Kidney tubule cell (primary cell): ENCODE data around the gene KPRP.

ENCODE experiments used
- DNase-seq: peaks from one replicate; pipeline ENCODE4 v3.0.0-alpha.2; 2018; ENCODE audit warnings: low spot score

KPRP gene

DNA sequence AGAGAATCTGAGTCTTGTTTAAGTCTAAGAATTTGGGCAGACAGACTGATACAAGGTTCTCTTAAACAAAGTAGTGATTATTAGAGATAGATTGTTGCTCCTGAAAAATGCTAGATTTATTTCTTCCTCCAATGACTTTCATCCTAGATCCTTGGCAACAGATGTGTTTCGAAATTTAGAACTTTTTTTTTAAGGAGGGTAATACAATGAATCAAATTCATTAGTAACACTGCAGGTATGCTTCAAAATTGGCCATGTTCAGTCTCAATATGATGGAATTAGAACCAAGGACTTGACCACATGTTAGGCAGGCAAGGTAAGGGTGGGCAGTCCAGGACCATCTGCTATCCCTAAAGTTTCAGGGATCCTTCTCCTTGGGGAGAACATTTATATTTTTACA, 12.6 kb downstream of the KPRP start:
- no peak for DNase-seq

DNA sequence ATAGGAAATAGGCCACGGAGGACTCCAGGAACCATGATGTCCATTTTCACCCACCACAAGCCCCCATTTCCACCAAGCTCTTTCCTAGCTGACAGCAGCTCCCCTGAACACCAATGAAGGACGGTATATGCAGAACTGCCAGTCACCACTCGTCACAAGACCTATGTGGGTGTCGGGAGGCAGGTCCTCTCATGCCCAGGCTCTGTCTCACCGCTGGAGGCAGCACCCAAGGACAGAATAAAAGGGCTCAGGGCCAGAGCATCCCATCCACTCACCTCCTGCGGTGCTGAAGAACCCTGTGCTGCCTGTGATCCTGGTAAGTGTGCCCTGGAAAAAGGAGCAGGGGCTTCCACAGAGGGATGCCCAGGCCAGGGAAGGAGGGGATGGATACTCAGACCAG, 17.1 kb downstream of the KPRP start, which contains the start of gene LCE1F:
Gene LCE1F, plus strand, starts transcription at position 266 of the 400 bp plus-strand sequence. CDS start 1,232 bp downstream, outside the sequence.
- no peak for DNase-seq

DNA sequence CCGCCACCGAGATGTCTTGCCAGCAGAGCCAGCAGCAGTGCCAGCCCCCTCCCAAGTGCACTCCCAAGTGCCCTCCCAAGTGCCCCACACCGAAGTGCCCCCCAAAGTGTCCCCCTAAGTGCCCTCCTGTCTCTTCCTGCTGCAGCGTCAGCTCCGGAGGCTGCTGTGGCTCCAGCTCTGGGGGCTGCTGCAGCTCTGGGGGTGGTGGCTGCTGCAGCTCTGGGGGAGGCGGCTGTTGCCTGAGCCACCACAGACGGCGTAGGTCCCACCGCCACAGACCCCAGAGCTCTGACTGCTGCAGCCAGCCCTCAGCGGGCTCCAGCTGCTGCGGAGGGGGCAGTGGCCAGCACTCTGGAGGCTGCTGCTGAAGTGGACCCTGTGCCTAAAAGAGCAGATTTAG, 18.5 kb downstream of the KPRP start:
- no peak for DNase-seq

DNA sequence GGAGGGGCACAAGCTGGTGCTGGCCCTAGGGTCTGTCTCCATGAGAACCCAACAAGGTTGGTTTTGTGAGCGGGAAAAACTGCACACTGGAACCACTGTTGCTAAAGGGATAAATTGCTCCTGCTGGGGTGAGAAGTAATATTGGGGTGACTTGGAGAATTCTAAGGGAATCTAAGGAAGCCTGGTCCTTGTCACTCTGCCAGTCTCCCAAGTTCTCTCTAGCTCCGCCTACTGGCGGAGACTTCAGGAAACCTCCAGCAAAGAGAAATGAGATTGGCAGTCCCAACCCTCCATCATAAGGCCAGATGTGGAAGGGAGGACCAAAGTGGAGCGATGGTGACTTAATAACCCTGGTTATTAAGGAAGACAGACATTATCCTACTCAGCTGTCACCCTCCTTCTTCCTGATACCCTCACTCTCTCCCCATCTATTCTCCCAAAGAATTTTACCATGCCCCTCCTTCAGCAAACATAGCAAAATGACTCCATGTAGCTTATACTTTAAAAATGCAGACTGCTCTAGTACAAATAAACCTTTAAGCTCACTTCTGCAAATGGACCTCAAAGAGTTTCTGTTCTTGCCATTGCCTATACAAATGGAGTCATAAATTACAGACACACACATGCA, 19.8 kb downstream of the KPRP start:
- peak; percentile 10 for DNase-seq

DNA sequence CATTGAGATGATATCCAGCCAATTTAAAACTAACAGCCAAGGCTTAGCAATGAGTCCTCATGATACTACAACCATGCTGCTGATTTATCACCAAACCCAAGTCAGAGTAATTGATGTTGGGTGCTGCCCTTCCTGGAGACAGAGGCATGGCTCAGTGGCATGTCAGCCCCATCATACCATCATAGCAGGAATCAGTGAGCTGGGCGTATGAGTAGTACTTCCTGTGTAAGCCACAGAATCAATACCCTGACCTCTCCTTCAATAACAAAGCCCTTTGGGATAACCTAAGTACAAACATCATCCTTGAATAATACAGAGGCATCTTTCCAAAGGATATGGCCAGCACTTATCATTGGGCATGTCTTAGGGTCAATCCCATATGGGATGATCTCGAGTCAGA, 25.3 kb downstream of the KPRP start:
- DNase-seq, result no peak

DNA sequence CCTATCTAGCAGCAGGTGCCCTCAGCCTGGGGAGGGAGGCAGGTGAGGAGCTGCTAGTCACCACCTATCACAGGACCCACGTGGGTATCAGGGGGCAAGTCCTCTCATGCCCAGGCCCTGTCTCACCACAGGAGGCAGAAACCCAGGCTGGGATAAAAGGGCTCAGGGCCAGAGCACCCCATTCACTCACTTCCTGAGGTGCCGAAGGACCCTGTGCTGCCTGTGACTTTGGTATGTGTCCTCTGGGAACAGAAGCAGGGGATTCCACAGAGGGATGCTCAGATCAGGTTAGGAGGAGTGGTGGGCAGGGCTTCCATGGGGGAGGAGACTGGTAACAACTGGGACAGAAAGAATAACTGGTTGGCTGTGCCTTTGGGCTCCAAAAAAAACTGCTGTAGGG, 28.3 kb downstream of the KPRP start, which contains the start of gene LCE1E:
Gene LCE1E, plus strand, starts transcription at position 181 of the 400 bp plus-strand sequence. CDS start 1,043 bp downstream, outside the sequence.
- no peak for DNase-seq

DNA sequence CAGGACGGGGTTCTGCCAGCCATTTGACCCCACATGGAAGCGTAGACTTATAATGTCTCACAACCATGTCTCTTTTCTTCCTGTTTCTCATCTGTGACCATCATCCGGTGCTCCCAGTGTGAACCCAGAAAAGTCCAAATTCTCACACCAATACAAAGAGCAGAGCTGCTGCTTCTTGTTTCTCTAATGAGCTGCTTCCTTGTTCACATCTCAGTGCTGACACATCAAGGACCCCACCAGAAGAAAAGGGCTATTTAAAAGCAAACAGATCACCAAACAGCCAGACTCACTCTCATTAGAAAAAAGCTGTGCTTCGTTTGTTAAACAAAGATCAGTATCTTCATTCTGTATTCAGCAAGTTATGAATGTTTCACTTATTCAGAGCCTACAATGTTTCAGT, 37.9 kb downstream of the KPRP start:
- DNase-seq, result no peak

DNA sequence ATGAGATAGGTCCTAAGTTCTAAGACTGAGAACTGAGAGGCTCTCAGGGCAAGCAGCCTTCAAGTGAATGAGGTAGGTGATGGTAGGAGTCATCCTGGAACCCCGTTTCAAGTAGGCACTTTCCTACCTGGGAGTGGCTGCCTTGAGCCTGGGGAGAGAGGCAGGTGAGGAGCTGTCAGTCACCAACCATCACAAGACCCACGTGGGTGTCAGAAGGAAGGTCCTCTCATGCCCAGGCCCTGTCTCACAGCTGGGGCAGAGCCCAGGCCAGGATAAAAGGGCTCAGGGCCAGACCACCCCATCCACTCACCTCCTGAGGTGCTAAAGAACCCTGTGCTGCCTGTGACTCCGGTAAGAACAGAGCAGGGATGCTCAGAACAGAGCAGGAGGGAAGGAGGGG, 38.6 kb downstream of the KPRP start, which contains the start of gene LCE1D:
Gene LCE1D, plus strand, starts transcription at position 301 of the 400 bp plus-strand sequence. CDS start 1,074 bp downstream, outside the sequence.
- no peak for DNase-seq

DNA sequence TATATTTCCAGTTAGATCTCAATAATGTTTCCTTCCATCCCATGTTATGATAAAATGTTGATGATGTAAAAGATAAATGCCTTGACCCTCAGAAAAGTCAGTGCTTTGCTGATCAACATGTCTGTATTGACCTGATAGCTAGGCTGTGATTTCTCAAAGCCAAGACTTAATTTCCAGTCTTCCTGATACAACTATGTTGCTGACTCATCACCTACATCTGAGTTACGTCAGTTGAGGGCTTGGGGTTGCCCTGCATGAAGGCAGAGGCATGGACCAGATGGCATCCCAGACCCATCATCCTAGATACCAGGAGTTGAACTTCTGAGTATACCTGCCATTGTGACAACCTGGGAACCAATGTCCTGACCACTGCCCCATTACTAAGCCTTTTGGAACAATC, 43.5 kb downstream of the KPRP start:
- no peak for DNase-seq

DNA sequence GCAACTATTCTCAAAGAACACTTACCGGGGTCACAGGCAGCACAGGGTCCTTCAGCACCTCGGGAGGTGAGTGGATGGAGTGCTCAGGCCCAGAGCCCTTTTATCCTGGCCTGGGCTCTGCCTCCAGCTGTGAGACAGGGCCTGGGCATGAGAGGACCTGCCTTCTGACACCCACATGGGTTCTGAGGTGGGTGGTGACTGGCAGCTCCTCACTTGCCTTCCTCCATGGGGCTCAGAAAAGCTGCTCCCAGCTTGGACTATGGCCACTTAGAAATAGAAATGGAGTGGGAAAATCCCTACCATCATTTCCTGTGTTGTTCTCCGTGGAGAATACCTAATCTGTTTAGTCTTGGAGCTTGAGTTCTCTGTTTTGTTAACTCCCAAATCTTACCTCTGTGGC, 48.8 kb downstream of the KPRP start, which contains the start of gene LCE1C:
Gene LCE1C, minus strand, starts transcription at position 76 of the 400 bp plus-strand sequence. CDS start 1,173 bp downstream, outside the sequence.
- no peak for DNase-seq

DNA sequence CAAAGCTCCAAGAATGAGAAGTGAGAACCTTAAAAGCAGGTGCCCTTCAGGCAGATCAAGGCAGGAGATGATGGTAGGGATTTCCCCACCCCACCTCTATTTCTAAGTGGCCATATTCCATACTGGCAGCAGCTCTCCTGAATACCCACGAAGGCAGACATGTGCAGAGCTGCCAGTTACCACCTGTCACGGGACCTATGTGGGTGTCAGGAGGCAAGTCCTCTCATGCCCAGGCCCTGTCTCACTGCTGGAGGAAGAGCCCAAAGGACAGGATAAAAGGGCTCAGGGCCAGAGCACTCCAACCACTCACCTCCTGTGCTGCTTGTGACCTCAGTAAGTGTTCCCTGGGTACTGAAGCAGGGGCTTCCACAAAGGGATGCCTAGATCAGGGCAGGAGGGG, 53.2 kb downstream of the KPRP start:
- DNase-seq, result no peak
